Measurements from ENCODE around the gene ADARB2.

The ADARB2 gene

DNA sequence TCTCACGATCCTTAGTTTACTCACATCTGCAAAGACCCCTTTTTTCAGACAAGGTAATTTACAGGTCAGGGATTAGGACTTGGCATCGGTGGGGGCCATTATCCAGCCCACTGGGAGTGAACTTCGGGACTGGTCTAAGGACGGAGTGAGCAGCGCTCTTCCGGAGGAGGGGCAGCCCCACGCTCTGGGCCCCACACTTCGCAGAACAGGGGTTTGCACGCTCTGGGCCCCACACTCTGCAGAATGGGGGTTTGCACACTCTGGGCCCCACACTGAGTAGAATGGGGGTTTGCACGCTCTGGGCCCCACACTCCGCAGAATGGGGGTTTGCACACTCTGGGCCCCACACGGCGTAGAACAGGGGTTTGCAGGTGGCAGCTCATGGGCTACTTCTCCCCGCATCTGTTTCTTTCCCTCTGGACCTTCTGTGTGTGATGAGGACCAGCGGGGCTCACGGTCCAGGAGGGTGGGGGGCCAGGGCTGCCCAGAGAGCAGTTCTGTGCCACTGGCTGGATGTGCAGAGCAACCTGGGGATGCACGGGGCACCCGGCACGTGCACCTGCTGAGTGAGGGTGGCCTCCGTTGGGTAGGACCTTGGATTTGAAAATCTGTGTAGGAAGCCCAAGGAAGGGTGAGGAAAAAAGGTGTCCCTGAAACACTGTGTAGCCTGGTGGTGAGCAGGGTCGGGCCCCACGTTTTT lies 546.4 kb downstream of the ADARB2 start:
- DNase-seq, result no peak

DNA sequence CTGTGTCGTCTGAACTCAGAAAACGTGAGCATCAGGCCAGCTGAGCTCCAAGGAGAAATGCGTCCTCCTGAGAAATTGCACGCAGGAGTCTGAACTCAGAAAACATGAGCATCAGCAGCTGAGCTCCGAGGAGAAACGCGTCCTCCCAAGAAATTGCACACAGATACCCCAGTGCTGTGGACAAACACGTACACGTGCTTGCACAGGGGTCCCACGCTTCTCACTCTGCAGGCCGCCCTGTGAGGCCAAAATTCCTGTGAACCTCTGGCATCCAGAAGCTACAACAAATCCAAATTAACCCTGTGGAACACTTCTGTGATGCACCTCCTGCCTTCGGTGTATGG lies 547.3 kb downstream of the ADARB2 start:
- no peak for DNase-seq

DNA sequence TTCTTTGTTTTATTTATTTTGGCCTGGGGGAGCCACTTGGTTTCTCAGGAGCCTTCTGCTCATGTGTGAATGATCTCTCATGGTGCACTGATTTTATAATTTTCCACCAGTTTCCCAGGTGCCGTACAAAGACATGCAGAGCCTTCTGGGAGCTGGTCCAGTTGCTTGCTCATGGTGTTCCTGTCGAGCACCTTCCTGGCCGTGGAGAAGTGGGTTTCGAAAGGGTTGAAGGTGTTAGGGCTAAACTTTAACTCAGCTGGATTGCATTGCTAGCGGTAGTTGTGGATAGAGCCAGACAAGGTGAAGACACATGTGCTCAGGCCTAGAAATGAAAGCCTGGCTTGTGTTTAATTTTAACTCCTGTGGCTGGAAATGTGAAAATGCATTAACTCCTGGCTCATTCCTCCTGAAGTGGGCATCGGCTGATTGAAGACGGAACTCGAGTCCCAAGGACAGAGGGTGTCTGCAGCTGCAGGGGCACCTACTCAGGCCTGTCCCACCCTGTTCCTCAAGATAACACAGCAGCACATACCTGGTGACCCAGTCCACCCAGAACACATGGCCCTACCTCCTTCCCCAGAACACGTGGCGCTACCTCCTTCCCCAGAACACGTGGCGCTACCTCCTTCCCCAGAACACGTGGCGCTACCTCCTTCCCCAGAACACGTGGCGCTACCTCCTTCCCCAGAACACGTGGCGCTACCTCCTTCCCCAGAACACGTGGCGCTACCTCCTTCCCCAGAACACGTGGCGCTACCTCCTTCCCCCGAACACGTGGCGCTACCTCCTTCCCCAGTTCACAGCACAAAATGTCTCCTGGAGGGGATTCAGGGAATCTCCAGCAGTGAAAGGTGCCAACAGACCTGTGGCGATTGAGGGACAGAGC lies 547.9 kb downstream of the ADARB2 start:
- no peak for DNase-seq

DNA sequence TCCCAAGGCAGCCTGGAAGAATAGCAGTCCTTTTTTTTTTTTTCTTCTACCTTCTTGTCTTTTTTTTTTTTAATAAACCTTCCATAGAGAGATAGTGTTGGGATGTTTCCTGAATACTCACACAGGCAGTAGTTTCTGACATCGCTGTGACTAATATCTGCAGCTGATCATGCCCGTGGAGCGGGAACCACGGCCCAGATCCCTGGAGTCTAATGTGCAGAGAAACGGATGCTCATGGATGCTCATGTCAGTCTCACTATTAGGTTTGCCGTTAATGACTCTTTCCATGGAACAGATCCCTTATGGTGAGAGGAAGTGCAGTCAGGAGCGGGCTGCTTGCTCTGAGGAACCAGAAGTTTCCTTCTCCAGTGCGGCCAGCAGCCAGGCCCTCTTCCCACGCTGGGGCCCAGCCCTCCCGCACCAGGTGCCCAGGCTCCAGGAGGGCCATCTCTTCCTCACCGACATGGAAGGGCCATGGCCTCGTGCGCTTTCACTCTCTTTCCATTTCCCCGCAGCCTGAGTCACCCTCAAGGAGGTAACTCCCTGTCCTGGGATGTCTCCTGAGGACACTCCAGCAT lies 548.7 kb downstream of the ADARB2 start:
- no peak for DNase-seq

DNA sequence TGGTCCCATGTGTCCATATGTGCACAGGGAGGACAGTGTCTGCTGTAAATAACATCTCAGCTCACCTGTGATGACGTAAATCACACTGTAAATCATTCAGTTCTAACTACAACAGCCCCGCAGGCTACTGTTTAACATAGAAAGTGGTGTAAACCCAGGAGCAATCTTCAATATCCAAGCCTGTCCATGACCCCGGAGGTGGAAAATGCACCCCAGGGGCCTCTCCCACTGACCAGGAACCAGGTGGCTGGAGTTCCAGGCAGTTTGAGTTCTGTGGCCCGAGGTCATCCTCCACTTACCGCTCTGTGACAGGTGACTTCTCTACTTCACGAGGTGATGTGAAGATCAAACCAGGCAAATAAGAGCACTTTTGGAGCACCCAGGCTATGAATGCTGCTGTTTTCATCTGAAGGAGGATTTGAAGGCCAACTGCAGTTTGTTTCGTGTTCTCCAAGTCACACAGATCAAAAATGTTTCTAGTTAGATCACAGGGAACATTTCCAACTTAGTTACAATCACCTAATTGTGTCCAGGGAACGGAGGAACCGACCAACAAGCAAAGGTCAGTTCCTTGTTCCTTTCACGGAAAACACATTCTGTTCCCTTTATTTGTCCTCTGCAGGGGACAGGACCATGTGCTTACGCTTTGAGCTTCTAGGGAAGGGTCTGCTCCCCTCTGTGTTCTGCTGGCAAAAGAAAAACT lies 549.3 kb downstream of the ADARB2 start:
- DNase-seq, result no peak

DNA sequence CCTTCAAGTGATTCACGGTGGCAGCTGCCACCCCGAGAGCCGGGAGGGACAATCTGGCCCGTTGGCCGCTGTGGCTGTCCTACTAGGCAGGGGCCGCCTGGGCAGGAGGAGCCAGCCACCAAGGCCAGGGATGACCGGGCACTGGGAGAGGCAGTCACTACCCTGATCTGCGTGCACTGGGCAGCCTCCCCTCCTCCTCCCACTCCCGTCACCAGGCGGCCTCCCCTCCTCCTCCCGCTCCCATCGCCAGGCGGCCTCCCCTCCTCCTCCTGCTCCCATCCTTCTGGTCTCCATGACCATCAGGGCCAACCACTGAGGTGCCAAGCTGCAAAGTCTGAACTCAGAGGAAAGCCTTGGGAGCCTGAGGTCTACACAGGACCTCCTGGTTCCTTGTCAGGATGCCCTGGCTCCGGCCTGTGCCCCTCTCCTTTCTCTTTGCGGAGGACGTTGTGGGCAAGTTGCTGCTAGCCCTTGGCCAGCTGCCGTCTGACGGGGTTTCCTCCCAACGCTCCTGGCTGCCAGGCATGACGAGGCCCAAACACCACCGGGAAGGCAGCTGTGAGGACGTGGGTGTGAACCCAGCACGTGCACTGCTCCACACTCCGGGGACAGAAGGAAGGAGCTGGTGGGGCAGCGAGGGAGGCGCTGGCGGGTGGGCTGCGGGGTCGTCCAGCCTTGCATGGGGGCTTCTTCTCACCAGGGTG lies 550.0 kb downstream of the ADARB2 start:
- DNase-seq, result no peak

DNA sequence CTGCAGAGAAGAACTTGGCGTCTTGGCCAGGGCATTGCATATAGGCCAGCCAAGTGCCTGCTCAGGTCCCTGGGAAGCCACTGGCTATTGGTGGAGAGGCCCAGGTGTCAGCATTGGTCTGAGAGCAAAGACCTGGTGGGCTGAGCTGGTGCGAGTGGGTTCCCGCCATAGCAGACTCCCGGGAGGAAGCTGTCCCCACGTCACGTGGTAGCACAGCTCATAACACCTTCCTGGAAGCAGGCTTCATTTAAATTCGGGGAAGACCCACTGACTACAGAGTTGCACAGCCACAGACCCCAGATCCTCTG lies 550.7 kb downstream of the ADARB2 start:
- no peak for DNase-seq

DNA sequence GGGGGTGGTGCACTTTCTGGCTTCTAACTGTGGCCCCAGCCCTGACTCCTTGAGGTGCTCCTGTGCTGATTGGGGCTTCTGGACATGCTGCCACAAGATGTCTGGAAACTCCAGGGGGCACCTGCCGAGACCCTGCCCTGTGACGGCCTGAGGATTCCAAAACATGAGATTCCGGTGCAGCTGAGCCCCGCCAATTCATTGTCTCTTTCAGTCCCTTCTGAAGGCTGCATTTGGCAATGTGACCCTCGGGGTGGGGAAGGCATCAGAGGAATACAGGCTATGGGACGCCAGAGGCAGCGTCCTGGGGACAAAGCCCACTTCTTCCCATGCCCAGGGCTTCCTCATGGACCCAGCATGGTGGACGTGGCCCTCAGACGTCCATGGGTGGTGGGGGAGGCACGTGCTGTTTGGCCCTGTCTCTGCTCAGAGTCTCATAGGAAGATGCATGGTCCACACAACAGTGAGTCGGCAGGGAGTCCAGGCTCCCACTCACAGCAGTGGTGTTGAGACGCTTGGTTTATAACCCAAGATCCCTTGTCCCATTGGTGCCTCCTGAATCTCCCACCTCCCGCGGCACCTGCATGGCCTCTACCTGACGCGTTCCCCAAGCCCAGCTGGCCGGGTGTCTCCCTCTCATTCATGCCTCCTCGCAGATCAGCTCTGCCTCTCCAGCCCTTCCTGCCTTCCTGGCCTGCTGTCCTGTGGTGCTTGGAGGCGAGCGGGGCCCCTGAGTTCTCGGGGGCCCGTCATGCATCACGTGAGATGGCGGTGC lies 551.2 kb downstream of the ADARB2 start:
- DNase-seq, result no peak

DNA sequence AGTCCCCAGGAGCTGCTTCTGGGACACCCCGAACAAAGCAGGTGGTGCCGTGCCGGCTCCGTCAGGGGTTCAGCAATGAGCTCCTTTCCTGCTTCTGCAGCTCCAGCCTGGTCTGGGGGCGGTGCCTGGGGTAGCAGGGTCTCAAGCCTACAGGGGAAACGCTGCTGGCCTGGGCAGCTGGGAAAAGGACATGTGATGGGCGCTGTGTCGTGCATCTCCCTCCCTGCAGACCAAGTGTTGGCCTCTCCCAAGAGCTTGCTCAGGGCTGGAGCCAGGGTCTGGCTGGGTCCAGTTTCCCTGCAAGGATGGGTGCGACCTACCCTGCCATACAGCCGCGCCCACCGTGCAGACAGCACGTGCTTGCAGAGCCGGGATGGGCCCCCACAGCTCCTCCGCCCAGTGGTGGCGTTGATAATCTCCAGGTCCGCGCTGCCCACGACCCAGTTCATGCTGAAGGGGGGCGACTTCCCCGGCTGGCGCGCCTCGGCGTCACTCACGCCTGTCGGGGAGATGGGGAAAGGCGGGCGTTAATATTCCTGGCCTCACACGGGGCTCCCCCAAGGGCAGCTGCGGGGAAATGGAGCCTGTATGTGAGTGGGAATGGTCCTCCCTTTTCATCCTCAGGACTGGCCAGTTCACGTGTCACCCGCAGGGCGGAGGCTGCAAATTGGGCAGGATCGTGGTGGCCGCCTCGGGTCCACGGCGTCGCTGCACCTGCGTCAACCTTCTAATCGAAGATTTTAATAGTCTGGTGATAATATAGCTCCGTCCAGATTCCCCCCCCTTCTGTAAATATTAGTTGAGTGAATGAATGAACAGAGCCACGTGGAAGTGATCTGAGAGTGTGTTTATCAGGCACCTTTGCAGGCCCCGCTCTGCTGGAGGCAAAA lies 552.5 kb downstream of the ADARB2 start:
- DNase-seq, result no peak

DNA sequence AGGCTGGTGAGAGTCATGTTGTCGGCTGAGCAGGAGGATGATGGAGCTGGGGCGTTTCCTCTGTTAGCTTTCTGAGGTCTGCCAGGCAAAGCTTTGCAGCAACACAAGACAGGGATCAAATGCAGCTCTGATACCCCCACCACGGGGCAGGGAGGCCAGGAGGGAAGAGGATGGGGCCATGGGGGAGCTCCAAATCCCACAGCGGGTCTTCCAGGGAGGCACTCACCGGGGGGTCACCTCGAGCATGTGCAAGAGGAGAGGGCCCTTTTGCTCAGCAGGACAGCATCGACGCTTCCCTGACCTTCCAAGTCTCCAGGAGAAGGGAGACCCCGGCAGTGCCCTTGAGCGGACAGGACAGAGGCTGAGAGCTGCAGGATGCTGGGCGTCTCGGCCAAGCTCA lies 553.6 kb downstream of the ADARB2 start:
- no peak for DNase-seq

DNA sequence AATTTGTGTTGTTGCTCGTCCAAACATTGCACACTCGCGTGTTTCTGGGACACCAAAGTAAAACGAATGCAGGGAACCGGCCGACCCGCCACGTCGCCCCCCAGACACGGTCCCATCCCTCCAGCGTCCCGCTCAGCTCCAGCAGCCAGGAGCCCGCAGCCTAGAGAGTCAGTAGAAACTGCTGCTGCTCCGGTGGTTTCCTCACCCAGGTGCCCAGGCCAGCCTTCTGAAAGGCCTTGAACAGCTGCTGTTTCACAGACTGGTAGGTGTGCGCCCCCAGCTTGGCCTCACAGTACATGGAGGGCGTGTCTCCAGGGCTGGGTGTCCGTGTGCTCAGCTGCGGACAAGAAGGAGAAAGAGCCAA lies 554.3 kb downstream of the ADARB2 start:
- DNase-seq, result no peak

DNA sequence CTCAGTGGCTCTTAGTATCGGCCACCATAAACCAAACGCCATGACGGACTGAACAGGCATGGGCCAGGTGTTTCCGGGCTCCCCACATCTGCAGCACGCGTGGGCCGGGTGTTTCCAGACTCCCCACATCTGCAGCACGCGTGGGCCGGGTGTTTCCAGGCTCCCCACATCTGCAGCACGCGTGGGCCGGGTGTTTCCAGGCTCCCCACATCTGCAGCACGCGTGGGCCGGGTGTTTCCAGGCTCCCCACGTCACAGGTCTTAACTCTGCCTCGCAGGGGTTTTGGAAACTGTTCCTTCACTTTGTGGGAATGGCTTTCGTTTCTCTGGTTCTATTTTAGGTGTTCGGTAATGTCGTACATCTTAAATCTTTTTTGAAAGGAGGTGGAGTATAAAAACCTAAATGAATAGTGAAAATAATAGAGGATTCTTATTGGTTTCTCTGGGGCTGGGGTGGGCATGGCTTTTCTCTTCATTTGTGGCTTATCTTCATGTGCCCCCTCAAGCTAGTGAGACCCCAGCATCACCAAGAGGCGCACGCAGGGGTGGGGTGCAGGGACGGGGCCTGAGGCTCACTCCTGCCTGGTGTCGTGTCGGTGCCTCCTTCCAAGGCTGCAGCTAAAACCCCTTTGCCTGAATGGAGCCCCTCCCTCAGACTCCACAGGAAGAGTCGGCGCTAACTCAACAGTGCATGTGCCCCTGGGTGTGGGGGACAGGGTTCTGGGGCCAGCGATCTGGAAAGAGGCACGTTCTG lies 554.9 kb downstream of the ADARB2 start:
- no peak for DNase-seq

DNA sequence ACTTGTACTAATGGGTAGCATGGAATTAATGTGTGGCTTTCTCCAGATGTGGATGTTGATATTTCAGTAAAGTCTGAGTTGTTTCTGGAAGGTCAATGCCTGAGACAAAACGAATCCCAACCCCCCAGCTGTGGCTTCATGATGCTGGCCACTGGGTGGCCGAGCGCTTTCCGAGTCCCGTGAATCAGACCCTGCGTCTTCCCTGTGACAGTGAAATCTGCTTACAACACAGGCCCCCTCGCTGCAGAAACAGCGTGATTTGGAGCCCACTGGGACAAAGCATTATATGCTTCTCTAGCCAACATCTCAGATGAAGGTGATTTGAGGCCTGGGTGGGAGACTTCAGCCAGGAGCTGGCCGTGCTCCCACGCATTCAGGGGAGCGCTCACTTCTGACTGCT lies 556.5 kb downstream of the ADARB2 start:
- DNase-seq, result no peak

DNA sequence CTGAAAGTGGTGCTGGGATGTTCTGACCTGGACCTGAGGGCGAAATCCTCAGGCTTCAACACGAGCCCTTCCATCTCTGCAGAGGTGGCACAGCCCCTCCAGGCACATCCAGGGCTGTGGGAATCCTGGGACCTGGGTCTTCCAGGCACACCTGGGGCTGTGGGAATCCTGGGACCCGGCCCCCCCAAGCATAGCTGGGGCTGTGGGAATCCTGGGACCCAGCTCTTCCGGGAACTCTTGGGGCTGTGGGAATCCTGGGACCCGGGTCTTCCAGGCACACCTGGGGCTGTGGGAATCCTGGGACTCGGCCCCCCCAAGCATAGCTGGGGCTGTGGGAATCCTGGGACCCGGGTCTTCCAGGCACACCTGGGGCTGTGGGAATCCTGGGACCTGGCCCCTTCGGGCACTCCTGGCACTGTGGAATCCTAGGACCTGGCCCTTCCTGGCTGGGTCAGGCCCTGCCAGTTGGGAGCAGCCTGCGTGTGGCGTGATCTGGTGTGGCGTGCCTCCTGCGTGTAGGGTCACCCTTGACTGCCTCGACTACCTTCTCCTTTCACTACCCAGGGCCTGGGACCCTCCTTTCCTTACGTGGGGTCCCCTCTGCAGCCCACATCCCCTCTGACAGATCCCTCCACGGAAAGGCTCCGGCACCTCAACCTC lies 557.1 kb downstream of the ADARB2 start:
- no peak for DNase-seq

DNA sequence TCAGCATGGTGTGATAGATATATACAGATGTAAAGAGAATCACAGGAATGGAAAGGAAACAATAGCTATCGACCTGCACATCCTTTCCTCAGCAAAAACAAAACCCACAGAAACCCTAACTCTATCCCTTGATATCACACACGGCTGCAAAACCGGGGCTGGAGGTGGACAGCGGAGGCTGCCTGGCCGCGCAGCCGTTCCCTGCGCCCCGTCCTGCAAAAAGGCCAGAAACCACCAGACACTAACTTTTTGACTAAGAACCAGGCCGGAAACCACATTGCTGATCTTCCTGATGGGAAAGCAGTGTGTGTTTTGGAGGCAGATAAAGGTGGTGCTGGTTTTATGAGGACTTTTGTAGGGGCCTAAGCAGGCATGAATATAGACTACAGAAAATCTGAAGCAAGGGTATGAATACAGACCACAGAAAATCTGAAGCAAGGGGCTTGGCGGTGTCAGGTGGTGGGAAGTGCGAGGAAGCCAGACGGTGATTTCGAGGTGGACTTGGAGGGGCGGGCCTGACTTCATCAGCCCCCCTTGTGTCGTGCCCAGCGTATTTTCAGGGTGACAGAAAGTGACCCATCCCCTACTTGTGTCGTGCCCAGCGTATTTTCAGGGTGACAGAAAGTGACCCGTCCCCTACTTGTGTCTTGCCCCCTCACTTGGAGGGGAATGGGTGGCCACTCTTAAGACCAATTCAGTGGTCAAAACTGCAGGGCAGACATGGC lies 557.8 kb downstream of the ADARB2 start:
- no peak for DNase-seq

DNA sequence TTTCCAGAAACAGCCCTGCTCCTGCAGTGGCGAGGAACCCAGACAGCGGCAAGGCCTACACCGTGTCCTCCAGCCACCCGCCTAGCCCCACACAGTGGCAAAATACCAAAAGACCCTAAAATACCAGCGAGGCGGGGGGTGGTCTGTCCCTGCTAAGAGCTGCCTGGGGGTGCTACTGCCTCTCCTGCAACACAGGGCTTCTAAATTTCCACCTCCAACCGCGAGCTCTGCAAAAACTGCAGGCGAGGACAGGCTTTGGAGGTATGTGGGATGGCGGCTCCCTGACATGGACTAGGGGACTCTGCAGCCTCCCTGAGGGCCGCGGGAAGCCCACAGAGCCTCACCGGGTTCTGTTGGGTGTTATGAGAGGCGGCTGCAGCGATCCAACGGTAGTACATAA lies 558.8 kb downstream of the ADARB2 start:
- DNase-seq, result no peak

DNA sequence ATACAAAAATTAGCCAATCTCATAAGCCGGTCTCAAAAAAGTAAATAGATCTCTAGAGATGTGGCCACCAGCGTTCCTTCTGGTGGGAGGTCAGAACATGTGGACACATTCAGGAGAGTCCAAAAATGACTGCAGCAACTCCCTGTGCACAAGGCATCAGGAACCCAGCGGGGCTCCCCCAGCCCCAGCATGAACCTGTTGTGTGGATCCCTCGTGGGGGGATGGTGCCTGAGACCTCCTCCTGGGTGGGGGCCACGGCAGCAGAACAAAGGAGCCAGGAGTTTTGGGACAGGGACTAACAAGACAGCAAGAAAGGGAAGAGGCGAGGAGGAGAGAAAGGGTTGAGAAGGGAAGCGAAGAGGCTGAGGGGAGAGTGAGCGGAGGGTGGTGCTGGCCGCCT lies 559.4 kb downstream of the ADARB2 start:
- DNase-seq, result no peak

DNA sequence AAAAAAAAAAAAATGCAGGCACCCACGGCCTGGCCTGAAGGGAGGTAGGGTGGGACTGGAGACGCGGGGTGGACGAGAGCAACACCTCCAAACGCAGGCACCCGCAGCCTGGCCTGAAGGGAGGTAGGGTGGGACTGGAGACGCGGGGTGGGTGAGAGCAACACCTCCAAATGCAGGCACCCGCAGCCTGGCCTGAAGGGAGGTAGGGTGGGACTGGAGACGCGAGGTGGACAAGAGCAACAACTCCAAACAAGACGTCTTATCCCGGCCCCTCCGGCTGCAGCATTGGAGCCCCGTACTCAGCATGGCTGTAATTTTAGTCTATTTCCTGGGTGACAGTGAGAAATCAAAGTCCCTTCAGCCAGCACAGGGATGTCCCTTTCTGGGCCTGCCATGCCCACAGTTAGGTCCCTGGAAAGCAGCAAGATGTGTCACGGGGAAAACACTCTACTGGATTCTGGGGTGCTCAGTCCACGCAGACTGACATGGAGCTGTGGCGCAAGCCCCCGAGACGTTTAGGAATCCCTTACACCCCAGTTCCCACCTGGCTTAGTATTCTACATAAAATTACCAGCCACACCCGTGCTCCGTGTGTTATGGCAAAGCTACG lies 561.3 kb downstream of the ADARB2 start:
- no peak for DNase-seq

DNA sequence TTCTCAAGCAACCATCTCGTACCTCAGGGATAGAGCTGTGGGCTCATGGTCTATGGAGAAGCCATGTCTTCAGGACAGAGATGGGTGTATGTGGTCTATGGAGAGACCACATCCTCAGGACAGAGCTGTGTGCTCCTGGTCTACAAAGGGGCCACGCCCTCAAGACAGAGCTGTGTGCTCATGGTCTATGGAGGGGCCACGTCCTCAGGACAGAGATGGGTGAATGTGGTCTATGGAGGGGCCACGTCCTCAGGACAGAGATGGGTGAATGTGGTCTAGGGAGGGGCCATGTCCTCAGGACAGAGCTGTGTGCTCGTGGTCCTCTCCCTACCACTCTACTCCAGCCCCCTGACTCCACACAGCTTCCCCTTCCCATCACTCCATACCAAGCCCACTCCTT lies 563.3 kb downstream of the ADARB2 start:
- DNase-seq, result no peak
